Upper lobe of left lung (tissue), 6 donors: ENCODE measurements around the gene HIGD1C. TPM values are rescaled to one million over a fixed set of nuclear protein-coding genes. Genes with fewer than 3 reads are reported as not detected.
A peak's percentile ranks its signal among the peaks of the same experiment; 100 is the strongest.

Experiments
- ATAC-seq, 2 donors: fragments of 200-7000 bp; cut with Tn5 transposase; one replicate each; pipeline ENCODE4 v1.9.1; 2022; ENCODE audit warnings: mild to moderate bottlenecking in 2 of 2, moderate library complexity in 2 of 2; ENCODE audit not compliant: low FRiP score in 2 of 2
- DNase-seq, 2 donors: peaks; one replicate each; pipeline ENCODE4 v3.0.0-alpha.2; 2019 to 2020
- H3K27ac ChIP-seq, 4 donors: fragments of 200-600 bp; sonication (generic); one replicate each; pipeline ENCODE4 v1.5.1; 2016 to 2019
- H3K27me3 ChIP-seq, 4 donors: fragments of 200-600 bp; sonication (generic); one replicate each; pipeline ENCODE4 v1.5.1; 2017 to 2019
- H3K36me3 ChIP-seq, 4 donors: fragments of 200-600 bp; sonication (generic); one replicate each; pipeline ENCODE4 v1.5.1; 2016 to 2019
- H3K4me1 ChIP-seq, 4 donors: fragments of 200-600 bp; sonication (generic); one replicate each; pipeline ENCODE4 v1.5.1; 2018 to 2019
- H3K4me3 ChIP-seq, 4 donors: fragments of 200-600 bp; sonication (generic); one replicate each; pipeline ENCODE4 v1.5.1; 2017 to 2019; ENCODE audit warnings: mild to moderate bottlenecking in 2 of 4, moderate library complexity in 1 of 4
- H3K9me3 ChIP-seq, 4 donors: fragments of 200-600 bp; sonication (generic); one replicate each; pipeline ENCODE4 v1.5.1; 2018 to 2019
- CTCF ChIP-seq, 6 experiments: fragments of 450-650 bp in 4 of 6; fragments of 200-600 bp in 2 of 6; sonication (generic) in 2 of 6; IDR thresholded peaks; one replicate each; pipeline ENCODE4 v1.5.1; 2016 to 2019; ENCODE audit warnings: antibody characterized with exemption in 6 of 6
- EP300 ChIP-seq, 4 donors: sonication (generic); formaldehyde crosslinking; IDR thresholded peaks; one replicate each; pipeline ENCODE4 v1.5.1; 2017; ENCODE audit warnings: antibody characterized with exemption in 4 of 4, control low read depth in 2 of 4
- POLR2A ChIP-seq, 4 donors: fragments of 450-650 bp; IDR thresholded peaks; one replicate each; pipeline ENCODE4 v1.5.1; 2016 to 2017; ENCODE audit warnings: antibody characterized with exemption in 4 of 4, mild to moderate bottlenecking in 2 of 4
- POLR2AphosphoS5 ChIP-seq, 2 donors: sonication (generic); formaldehyde crosslinking; IDR thresholded peaks; one replicate each; pipeline ENCODE4 v1.5.1; 2017; ENCODE audit warnings: antibody characterized with exemption in 2 of 2
- WGBS, 2 donors: methylation state at CpG; one replicate each; pipeline ENCODE4 v1.1.5; 2017 to 2018; 5-methylcytosine and 5-hydroxymethylcytosine counted together
- total RNA-seq, 6 donors: library from RNA; depleted of rRNA in 4 of 6; stranded (reverse); fragments of >200 nt in 4 of 6; gene quantifications; one replicate each; pipeline versions ENCODE4 v1.1.0 to v1.2.1, GENCODE V29; 2016 to 2021
- donor health status: DM: no; HTN: no; CAD: no; lungs with moderate emphysema.
- donor health status: DM: no; HTN: yes; CAD: no; lungs with severe emphysema.

HIGD1C gene
- total RNA-seq, 6 donors from 2014 or later: not detected

GRCh38 chr12:50960130-50960529, 7.8 kb downstream of the HIGD1C start:
- no peak overlapping the region for H3K27ac ChIP-seq
- no peak for ATAC-seq
- H3K4me3 ChIP-seq: no peak overlapping the region
- no peaks in the 10 kb centered on the region for H3K36me3 ChIP-seq
- no peak for TF ChIP-seq POLR2A (IDR thresholded peaks at IDR 0.05)
- no peak for TF ChIP-seq EP300 (IDR thresholded peaks at IDR 0.05)
- no peak for TF ChIP-seq CTCF (IDR thresholded peaks at IDR 0.05)
- TF ChIP-seq POLR2AphosphoS5 (IDR thresholded peaks at IDR 0.05): no peak
- H3K4me1 ChIP-seq: no peaks in the 10 kb centered on the region
- no peak for DNase-seq
- H3K9me3 ChIP-seq: no peaks in the 10 kb centered on the region
- H3K27me3 ChIP-seq: no peaks in the 10 kb centered on the region

DNA sequence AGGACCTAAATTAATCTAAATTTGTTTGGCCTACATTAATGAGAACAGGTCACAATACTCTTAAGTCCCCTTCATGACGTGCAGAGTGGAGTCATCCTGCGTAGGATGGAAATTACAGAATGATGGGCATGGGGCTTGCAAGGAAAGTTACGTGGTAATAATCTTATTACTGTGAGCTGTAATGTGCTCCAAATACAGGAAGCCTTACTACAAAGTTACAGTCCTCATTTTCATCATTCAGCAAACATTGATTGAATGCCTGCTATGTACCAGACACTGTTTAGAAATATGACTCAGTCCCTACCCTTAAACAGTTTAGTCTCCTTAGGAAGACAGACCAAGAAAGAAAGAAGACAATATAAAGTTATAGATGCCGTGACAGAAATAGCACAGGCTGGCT, 9.4 kb downstream of the HIGD1C start:
- TF ChIP-seq POLR2AphosphoS5 (IDR thresholded peaks at IDR 0.05): no peak
- Histone ChIP-seq H3K27ac (no peak overlapping the region), H3K9me3 (no peaks in the 10 kb centered on the region), H3K36me3 (no peaks in the 10 kb centered on the region), H3K4me1 (no peaks in the 10 kb centered on the region), H3K4me3 (no peak overlapping the region), H3K27me3 (no peaks in the 10 kb centered on the region)
- 89 to 94% methylated on average over 4 of the region's 4 CpGs for WGBS, 2 donors
- DNase-seq: no peak
- no peak for ATAC-seq

DNA sequence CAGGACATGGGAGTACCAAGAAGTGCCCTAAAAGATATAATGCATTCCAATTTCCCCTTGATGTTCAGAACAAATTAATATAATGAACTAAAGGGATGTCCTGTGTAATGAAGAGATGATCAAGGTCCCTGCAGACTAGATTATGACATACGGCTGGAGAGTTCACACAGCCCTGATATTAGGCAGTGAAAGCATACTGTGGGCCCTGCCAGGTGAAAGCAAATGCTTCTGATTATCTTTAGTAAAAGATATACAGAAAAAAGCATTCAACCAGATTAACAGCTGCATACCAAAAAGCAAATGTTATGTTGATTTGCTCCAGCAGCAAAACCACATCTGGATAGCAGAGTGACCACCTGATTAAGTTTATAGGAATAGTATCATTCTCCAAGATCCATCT, 12.1 kb downstream of the HIGD1C start:
- no peak for TF ChIP-seq EP300 (IDR thresholded peaks at IDR 0.05)
- no peak for TF ChIP-seq CTCF (IDR thresholded peaks at IDR 0.05)
- no peak for TF ChIP-seq POLR2AphosphoS5 (IDR thresholded peaks at IDR 0.05)
- TF ChIP-seq POLR2A (IDR thresholded peaks at IDR 0.05): no peak
- no peak overlapping the region for H3K27ac ChIP-seq
- WGBS, 2 donors: 65 to 79% methylated on average over 1 of the region's 1 CpG
- ATAC-seq (no peak), DNase-seq (no peak)
- no peak overlapping the region for H3K4me3 ChIP-seq
- peaks cover 0 to 10% (median 5%) of the 10 kb centered on the region in 4 donors for H3K36me3 ChIP-seq
- no peaks in the 10 kb centered on the region for H3K9me3 ChIP-seq
- H3K4me1 ChIP-seq: no peaks in the 10 kb centered on the region
- no peaks in the 10 kb centered on the region for H3K27me3 ChIP-seq

GRCh38 chr12:50971946-50972345, 19.6 kb downstream of the HIGD1C start:
- H3K4me1 ChIP-seq: no peaks in the 10 kb centered on the region
- no peaks in the 10 kb centered on the region for H3K9me3 ChIP-seq
- H3K27me3 ChIP-seq: no peaks in the 10 kb centered on the region
- TF ChIP-seq EP300 (IDR thresholded peaks at IDR 0.05) (no peak), POLR2AphosphoS5 (IDR thresholded peaks at IDR 0.05) (no peak), POLR2A (IDR thresholded peaks at IDR 0.05) (no peak), CTCF (IDR thresholded peaks at IDR 0.05) (no peak)
- no peak for ATAC-seq
- no peak for DNase-seq
- no peak overlapping the region for H3K4me3 ChIP-seq
- peaks cover 0 to 36% (median 8%) of the 10 kb centered on the region in 4 donors for H3K36me3 ChIP-seq
- no peak overlapping the region for H3K27ac ChIP-seq

DNA sequence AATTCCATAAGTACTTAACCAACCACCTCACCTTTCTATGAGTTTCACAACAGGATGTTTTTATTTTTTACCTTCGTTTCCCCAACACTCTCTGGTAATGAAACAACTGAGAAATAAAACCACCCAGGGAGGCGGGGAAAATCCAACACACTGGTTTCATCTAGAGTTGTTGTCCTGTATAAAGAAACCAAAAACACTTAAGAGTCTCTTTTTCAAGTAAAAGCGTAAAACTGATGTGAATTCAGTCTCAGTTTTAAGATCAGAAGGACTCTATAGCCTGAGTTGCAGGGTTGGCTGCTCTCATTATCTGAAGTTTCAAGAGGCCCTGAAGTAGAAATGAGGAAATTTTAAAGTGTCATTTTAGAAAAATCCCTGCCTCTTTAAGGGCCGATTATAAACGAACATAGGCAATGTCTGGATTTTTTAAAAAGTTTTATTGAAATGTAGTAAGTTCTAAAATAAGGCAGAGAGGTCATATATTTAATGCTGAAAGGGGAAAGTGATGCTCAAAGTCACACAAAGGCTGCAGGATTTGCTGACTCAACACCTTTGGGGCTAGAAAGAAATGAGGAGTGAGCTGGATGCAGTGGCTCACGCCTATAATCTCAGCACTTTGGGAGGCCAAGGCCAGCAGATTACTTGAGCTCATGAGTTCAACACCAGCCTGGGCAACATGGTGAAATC, 27.2 kb downstream of the HIGD1C start:
- DNase-seq: no peak
- WGBS, 2 donors: 57 to 61% methylated on average over 6 of the region's 6 CpGs
- TF ChIP-seq POLR2A (IDR thresholded peaks at IDR 0.05) (no peak), EP300 (IDR thresholded peaks at IDR 0.05) (no peak), POLR2AphosphoS5 (IDR thresholded peaks at IDR 0.05) (no peak), CTCF (IDR thresholded peaks at IDR 0.05) (no peak)

More for the DNA sequence above, 27.2 kb downstream of the HIGD1C start:
- H3K4me3 ChIP-seq: peak overlapping the region in 1 of 4 donors; percentile 4
- peaks cover 0 to 23% (median 0%) of the 10 kb centered on the region in 4 donors for H3K36me3 ChIP-seq
- ATAC-seq: no peak
- no peaks in the 10 kb centered on the region for H3K27me3 ChIP-seq
- peaks cover 0 to 4% (median 2%) of the 10 kb centered on the region in 4 donors for H3K4me1 ChIP-seq
- H3K9me3 ChIP-seq: no peaks in the 10 kb centered on the region
- peak overlapping the region; percentile 5 to 52 (median 38) for H3K27ac ChIP-seq
